MCF 10A (cell line): ENCODE data around the gene SPACA9. TPM values are rescaled to one million over a fixed set of nuclear protein-coding genes. Genes with fewer than 3 reads are reported as not detected.

Source experiments
- BruUV-seq: library from RNA; stranded (reverse); fragments of 400-500 nt; replicated peaks from 2 replicates; lab custom pipeline; 2021; lab: Mats Ljungman, UMichigan
- CTCF ChIA-PET: fragments of 300-600 bp; sonication (Branson Sonifier 250); formaldehyde crosslinking; extraction: SDS; loops from one replicate; lab custom pipeline; 2021; ENCODE audit warnings: antibody characterized with exemption, inconsistent platforms; lab: Yijun Ruan, JAX
- POLR2A ChIA-PET: fragments of 300-600, 350-650 bp; sonication (Branson Sonifier 250); formaldehyde crosslinking; extraction: SDS; loops from one replicate; lab custom pipeline; 2020; ENCODE audit warnings: antibody characterized with exemption, inconsistent platforms; lab: Yijun Ruan, JAX
- DNase-seq: peaks from one replicate; pipeline ENCODE4 v3.0.0-alpha.2; 2018; ENCODE audit not compliant: unreplicated experiment
- H3K27ac Mint-ChIP-seq: one replicate; pipeline ENCODE4 v1.8.0; 2022; ENCODE audit warnings: mild to moderate bottlenecking, low read depth, mixed read lengths; ENCODE audit not compliant: unreplicated experiment
- H3K27me3 Mint-ChIP-seq: one replicate; pipeline ENCODE4 v1.8.0; 2022; ENCODE audit warnings: mixed read lengths; ENCODE audit not compliant: insufficient read depth, unreplicated experiment
- H3K36me3 Mint-ChIP-seq: one replicate; pipeline ENCODE4 v1.8.0; 2022; ENCODE audit warnings: mild to moderate bottlenecking, moderate library complexity, mixed read lengths; ENCODE audit not compliant: insufficient read depth, unreplicated experiment
- H3K4me1 Mint-ChIP-seq: one replicate; pipeline ENCODE4 v1.8.0; 2022; ENCODE audit warnings: mixed read lengths; ENCODE audit not compliant: insufficient read depth, unreplicated experiment
- H3K4me3 Mint-ChIP-seq: one replicate; pipeline ENCODE4 v1.8.0; 2022; ENCODE audit warnings: mild to moderate bottlenecking, moderate library complexity, mixed read lengths; ENCODE audit not compliant: unreplicated experiment
- H3K9me3 Mint-ChIP-seq: one replicate; pipeline ENCODE4 v1.8.0; 2022; ENCODE audit warnings: mixed read lengths; ENCODE audit not compliant: unreplicated experiment
- CTCF ChIP-seq: fragments of 200-600 bp; IDR thresholded peaks from one replicate; pipeline ENCODE4 v1.8.0; 2022; ENCODE audit warnings: antibody characterized with exemption, mild to moderate bottlenecking; ENCODE audit not compliant: unreplicated experiment
- intact Hi-C: fragments of 100-400 bp; cut with micrococcal nuclease; formaldehyde crosslinking; loops from 2 replicates; pipeline ENCODE4 v1.14.1; 2022
- total RNA-seq: library from RNA; stranded (reverse); gene quantifications from 2 replicates; pipeline ENCODE4 v1.2.3, GENCODE V29; 2022

The SPACA9 gene
- total RNA-seq, 1 experiment from 2014 or later = 4.4 TPM

GRCh38 chr9:132876849-132877248, 1.8 kb upstream of the SPACA9 start:
- TF ChIP-seq CTCF = no peak
- POLR2A ChIA-PET = interaction anchor here (1.9 kb wide), 1 partner anchor 8 kb away, joined by 5 read pairs; no protein-coding TSS in a partner anchor
- H3K9me3 Mint-ChIP-seq = no peaks in the 10 kb centered on the region
- peak overlapping the region; percentile 89 for H3K27ac Mint-ChIP-seq
- peaks cover 2% of the 10 kb centered on the region for H3K36me3 Mint-ChIP-seq
- no peaks in the 10 kb centered on the region for H3K27me3 Mint-ChIP-seq
- H3K4me1 Mint-ChIP-seq = peaks cover 4% of the 10 kb centered on the region
- BruUV-seq = no TSS peak
- intact Hi-C loops = no loop called here
- CTCF ChIA-PET = interaction anchor here (0.6 to 0.7 kb wide), 2 partner anchors 96 to 1066 kb away, joined by 4 to 8 read pairs; no protein-coding TSS in a partner anchor
- peak overlapping the region; percentile 72 for H3K4me3 Mint-ChIP-seq
- DNase-seq = no peak

- Mint-ChIP-seq H3K27me3 (no peaks in the 10 kb centered on the region), H3K27ac (peak overlapping the region; percentile 89), H3K9me3 (no peaks in the 10 kb centered on the region), H3K4me3 (peak overlapping the region; percentile 72), H3K36me3 (peaks cover 6% of the 10 kb centered on the region), H3K4me1 (peaks cover 4% of the 10 kb centered on the region)
- BruUV-seq = no TSS peak
- ChIA-PET POLR2A (interaction anchor here (1.5 to 3.3 kb wide), 3 partner anchors 9 to 67 kb away, joined by 5 to 15 read pairs (median 6); partner anchors contain the start of gene TSC1), CTCF (interaction anchor here (0.6 to 0.7 kb wide), 2 partner anchors 13 to 97 kb away, joined by 3 to 4 read pairs; no protein-coding TSS in a partner anchor)
- no peak for DNase-seq
- intact Hi-C loops = no loop called here
- no peak for TF ChIP-seq CTCF
These were observed 1.3 kb upstream of the SPACA9 start for GRCh38 chr9:132877458-132877823.

GRCh38 chr9:132877824-132878694, 639 bp upstream of the SPACA9 start, which contains the start of gene AK8:
Gene AK8 (minus strand): TSS chr9:132878284. CDS start chr9:132878255, 29 bp downstream.
- intact Hi-C loops = no loop called here
- no TSS peak for BruUV-seq
- Mint-ChIP-seq H3K27me3 (no peaks in the 10 kb centered on the region), H3K36me3 (peaks cover 6% of the 10 kb centered on the region), H3K4me3 (peak within 1 kb of the TSS; percentile 72), H3K9me3 (no peaks in the 10 kb centered on the region), H3K4me1 (peaks cover 4% of the 10 kb centered on the region), H3K27ac (peak within 1 kb of the TSS; percentile 89)
- ChIA-PET CTCF (interaction anchor here (0.6 to 1.9 kb wide), 3 partner anchors 14 to 24 kb away, joined by 3 to 7 read pairs (median 7); no protein-coding TSS in a partner anchor), POLR2A (interaction anchor here (0.8 to 3.3 kb wide), 7 partner anchors 9 to 207 kb away, joined by 3 to 15 read pairs (median 5); partner anchors contain the start of gene TSC1)
- TF ChIP-seq CTCF = no peak
- DNase-seq = peak; percentile 62
